ENCODE measurements around the gene ABHD17A.

The ABHD17A gene

DNA sequence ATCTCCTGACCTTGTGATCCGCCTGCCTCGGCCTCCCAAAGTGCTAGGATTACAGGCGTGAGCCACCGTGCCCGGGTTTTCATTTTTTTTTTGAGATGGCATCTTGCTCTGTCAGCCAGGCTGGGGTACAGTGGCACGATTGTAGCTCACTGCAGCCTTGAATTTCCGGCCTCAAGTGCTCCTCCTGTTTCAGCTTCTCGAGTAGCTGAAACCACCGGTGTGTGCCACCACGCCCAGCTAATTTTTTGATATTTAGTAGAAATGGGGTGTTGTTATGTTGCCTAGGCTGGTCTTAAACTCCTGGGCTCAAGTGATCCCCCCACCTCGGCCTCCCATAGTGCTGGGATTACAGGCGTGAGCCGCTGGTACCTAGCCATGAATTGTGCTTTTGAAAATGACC lies 25.8 kb upstream of the ABHD17A start:
- H4K8ac ChIP-seq (ENCODE audit: low read length), result no peak overlapping the region
- no peak overlapping the region for H3K18ac ChIP-seq (ENCODE audit: low read depth in 1 of 2, low read length in 2 of 2)
- H3K23ac ChIP-seq (ENCODE audit: low read length in 2 of 2), result no peak overlapping the region
- H3K4me1 ChIP-seq (ENCODE audit: control insufficient read depth, insufficient read depth, low read depth, low read length), result peaks cover 41% of the 10 kb centered on the region
- no peak overlapping the region for H4K91ac ChIP-seq (ENCODE audit: low read length)
- H3K14ac ChIP-seq (ENCODE audit: low read length in 2 of 2), result no peak overlapping the region
- H3K9ac ChIP-seq (ENCODE audit: low read length), result no peak overlapping the region
- H3K79me1 ChIP-seq (replicated peaks; ENCODE audit: low read length, poor library complexity, severe bottlenecking), result peaks cover 26% of the 10 kb centered on the region
- H3K36me3 ChIP-seq (ENCODE audit: control insufficient read depth in 1 of 2, insufficient read depth in 2 of 2, low read depth in 1 of 2, low read length in 2 of 2), result peaks cover 20 to 65% of the 10 kb centered on the region in 2 experiments
- H2BK120ac ChIP-seq (ENCODE audit: low read depth, low read length), result no peak overlapping the region
- H2BK12ac ChIP-seq (ENCODE audit: low read length in 2 of 2), result no peak overlapping the region
- no peak overlapping the region for H2AK5ac ChIP-seq (ENCODE audit: low read length, severe bottlenecking)
- H2BK15ac ChIP-seq (ENCODE audit: low read depth, poor library complexity, severe bottlenecking), result no peak overlapping the region
- DNase-seq, result no peak
- H2BK5ac ChIP-seq (ENCODE audit: low read depth, low read length, poor library complexity, severe bottlenecking), result no peak overlapping the region
- H3K4ac ChIP-seq (ENCODE audit: low read depth in 1 of 2, low read length in 2 of 2), result no peak overlapping the region
- H3K27me3 ChIP-seq (ENCODE audit: control insufficient read depth in 1 of 2, insufficient read depth in 1 of 2, low read length in 2 of 2), result no peaks in the 10 kb centered on the region
- no peak overlapping the region for H3K4me2 ChIP-seq (ENCODE audit: low read length, poor library complexity, severe bottlenecking)
- no peak overlapping the region for H3K27ac ChIP-seq (ENCODE audit: low read length, poor library complexity, severe bottlenecking)
- no peak overlapping the region for H3K4me3 ChIP-seq (ENCODE audit: insufficient read depth in 1 of 2, low read depth in 1 of 2, low read length in 2 of 2)
- WGBS, result 96% methylated on average over 13 of the region's 13 CpGs
- no peak overlapping the region for H2AFZ ChIP-seq (ENCODE audit: low read depth, low read length)
- H3K9me3 ChIP-seq (ENCODE audit: control insufficient read depth, low read length), result no peaks in the 10 kb centered on the region

DNA sequence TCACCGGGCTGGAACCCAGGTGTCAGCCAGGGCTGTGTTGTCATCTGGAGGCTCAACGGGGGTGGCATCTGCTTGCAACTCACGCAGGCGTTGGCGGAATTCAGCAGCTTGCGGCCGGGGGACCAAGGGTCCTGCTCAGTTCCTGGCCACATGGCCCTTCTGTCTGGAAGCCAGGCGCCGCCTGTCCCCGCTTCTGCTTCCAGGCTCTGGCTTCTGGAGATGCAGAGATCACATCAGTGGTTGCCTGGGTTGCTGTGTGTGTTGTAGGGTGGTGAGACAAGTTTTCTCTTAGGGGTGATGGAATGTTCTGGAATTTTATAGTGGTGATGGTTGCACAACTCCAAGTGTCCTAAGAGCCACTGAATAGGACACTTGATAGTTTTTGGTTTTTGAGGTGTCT lies 24.9 kb upstream of the ABHD17A start:
- H3K4me1 ChIP-seq (ENCODE audit: control insufficient read depth, insufficient read depth, low read depth, low read length), result peaks cover 44% of the 10 kb centered on the region
- H3K9me3 ChIP-seq (ENCODE audit: control insufficient read depth, low read length), result no peaks in the 10 kb centered on the region
- H2AFZ ChIP-seq (ENCODE audit: low read depth, low read length), result no peak overlapping the region
- no peak overlapping the region for H3K14ac ChIP-seq (ENCODE audit: low read length in 2 of 2)
- H2BK120ac ChIP-seq (ENCODE audit: low read depth, low read length), result no peak overlapping the region
- H3K9ac ChIP-seq (ENCODE audit: low read length), result peak overlapping the region; percentile 18
- H3K4me2 ChIP-seq (ENCODE audit: low read length, poor library complexity, severe bottlenecking), result no peak overlapping the region
- WGBS, result 98% methylated on average over 10 of the region's 10 CpGs
- no peak overlapping the region for H2BK5ac ChIP-seq (ENCODE audit: low read depth, low read length, poor library complexity, severe bottlenecking)
- no peak overlapping the region for H4K91ac ChIP-seq (ENCODE audit: low read length)
- peaks cover 23% of the 10 kb centered on the region for H3K79me1 ChIP-seq (replicated peaks; ENCODE audit: low read length, poor library complexity, severe bottlenecking)
- peak; percentile 56 for DNase-seq
- no peak overlapping the region for H4K8ac ChIP-seq (ENCODE audit: low read length)
- H3K36me3 ChIP-seq (ENCODE audit: control insufficient read depth in 1 of 2, insufficient read depth in 2 of 2, low read depth in 1 of 2, low read length in 2 of 2), result peaks cover 17 to 62% of the 10 kb centered on the region in 2 experiments
- H3K27me3 ChIP-seq (ENCODE audit: control insufficient read depth in 1 of 2, insufficient read depth in 1 of 2, low read length in 2 of 2), result no peaks in the 10 kb centered on the region
- H3K4me3 ChIP-seq (ENCODE audit: insufficient read depth in 1 of 2, low read depth in 1 of 2, low read length in 2 of 2), result no peak overlapping the region
- H3K4ac ChIP-seq (ENCODE audit: low read depth in 1 of 2, low read length in 2 of 2), result no peak overlapping the region
- H2BK15ac ChIP-seq (ENCODE audit: low read depth, poor library complexity, severe bottlenecking), result no peak overlapping the region
- no peak overlapping the region for H3K27ac ChIP-seq (ENCODE audit: low read length, poor library complexity, severe bottlenecking)
- H2BK12ac ChIP-seq (ENCODE audit: low read length in 2 of 2), result no peak overlapping the region
- H3K23ac ChIP-seq (ENCODE audit: low read length in 2 of 2), result no peak overlapping the region
- no peak overlapping the region for H2AK5ac ChIP-seq (ENCODE audit: low read length, severe bottlenecking)
- H3K18ac ChIP-seq (ENCODE audit: low read depth in 1 of 2, low read length in 2 of 2), result no peak overlapping the region

DNA sequence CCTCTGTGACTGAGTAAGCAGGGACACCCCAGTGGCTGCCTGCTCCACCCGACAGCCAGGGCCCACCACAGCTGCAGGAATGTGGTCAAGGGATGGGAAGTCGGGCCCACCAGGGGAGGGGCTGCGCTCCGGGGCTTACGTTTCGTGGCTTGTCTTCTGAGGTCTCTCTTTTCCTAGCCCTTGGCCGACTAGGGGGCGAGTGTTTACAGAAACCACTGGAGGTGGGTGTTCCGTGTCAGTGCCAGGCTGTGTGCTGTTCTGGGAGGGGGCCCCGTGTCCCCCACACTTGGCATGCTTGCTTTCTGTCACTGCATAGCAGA lies 24.4 kb upstream of the ABHD17A start:
- Histone ChIP-seq H2BK5ac (ENCODE audit: low read depth, low read length, poor library complexity, severe bottlenecking) (no peak overlapping the region), H3K79me1 (replicated peaks; ENCODE audit: low read length, poor library complexity, severe bottlenecking) (peaks cover 18% of the 10 kb centered on the region), H3K18ac (ENCODE audit: low read depth in 1 of 2, low read length in 2 of 2) (no peak overlapping the region), H3K36me3 (ENCODE audit: control insufficient read depth in 1 of 2, insufficient read depth in 2 of 2, low read depth in 1 of 2, low read length in 2 of 2) (peaks cover 14 to 58% of the 10 kb centered on the region in 2 experiments), H3K4ac (ENCODE audit: low read depth in 1 of 2, low read length in 2 of 2) (no peak overlapping the region), H3K4me2 (ENCODE audit: low read length, poor library complexity, severe bottlenecking) (no peak overlapping the region), H2AK5ac (ENCODE audit: low read length, severe bottlenecking) (no peak overlapping the region), H3K9me3 (ENCODE audit: control insufficient read depth, low read length) (no peaks in the 10 kb centered on the region), H4K91ac (ENCODE audit: low read length) (no peak overlapping the region), H2BK12ac (ENCODE audit: low read length in 2 of 2) (no peak overlapping the region), H3K14ac (ENCODE audit: low read length in 2 of 2) (no peak overlapping the region), H3K23ac (ENCODE audit: low read length in 2 of 2) (no peak overlapping the region), H3K4me1 (ENCODE audit: control insufficient read depth, insufficient read depth, low read depth, low read length) (peaks cover 41% of the 10 kb centered on the region), H2BK120ac (ENCODE audit: low read depth, low read length) (no peak overlapping the region), H2AFZ (ENCODE audit: low read depth, low read length) (no peak overlapping the region), H3K27ac (ENCODE audit: low read length, poor library complexity, severe bottlenecking) (no peak overlapping the region), H4K8ac (ENCODE audit: low read length) (no peak overlapping the region), H3K9ac (ENCODE audit: low read length) (peak overlapping the region; percentile 18), H3K4me3 (ENCODE audit: insufficient read depth in 1 of 2, low read depth in 1 of 2, low read length in 2 of 2) (no peak overlapping the region), H2BK15ac (ENCODE audit: low read depth, poor library complexity, severe bottlenecking) (no peak overlapping the region), H3K27me3 (ENCODE audit: control insufficient read depth in 1 of 2, insufficient read depth in 1 of 2, low read length in 2 of 2) (no peaks in the 10 kb centered on the region)
- WGBS, result 94% methylated on average over 10 of the region's 10 CpGs
- no peak for DNase-seq

DNA sequence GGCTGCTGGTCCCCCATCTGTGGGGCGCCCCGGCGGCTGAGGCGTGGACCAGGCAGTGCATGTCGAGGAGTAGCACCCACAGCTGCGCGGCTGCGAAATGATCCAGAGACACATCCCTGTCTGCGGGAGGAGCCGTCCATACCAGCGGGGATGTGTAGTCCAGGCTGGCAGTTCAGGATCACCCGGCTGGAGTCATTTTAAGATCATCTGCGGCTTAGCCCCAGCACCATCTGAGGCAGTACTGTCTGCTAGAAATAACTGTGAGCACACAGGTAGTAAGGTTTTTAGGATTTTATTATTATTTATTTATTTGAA lies 23.0 kb upstream of the ABHD17A start:
- Histone ChIP-seq H2BK5ac (ENCODE audit: low read depth, low read length, poor library complexity, severe bottlenecking) (no peak overlapping the region), H3K4me1 (ENCODE audit: control insufficient read depth, insufficient read depth, low read depth, low read length) (peaks cover 34% of the 10 kb centered on the region), H3K27me3 (ENCODE audit: control insufficient read depth in 1 of 2, insufficient read depth in 1 of 2, low read length in 2 of 2) (no peaks in the 10 kb centered on the region), H3K79me1 (replicated peaks; ENCODE audit: low read length, poor library complexity, severe bottlenecking) (peaks cover 6% of the 10 kb centered on the region), H3K14ac (ENCODE audit: low read length in 2 of 2) (no peak overlapping the region), H4K8ac (ENCODE audit: low read length) (no peak overlapping the region), H3K4me3 (ENCODE audit: insufficient read depth in 1 of 2, low read depth in 1 of 2, low read length in 2 of 2) (no peak overlapping the region), H2BK15ac (ENCODE audit: low read depth, poor library complexity, severe bottlenecking) (no peak overlapping the region), H3K9me3 (ENCODE audit: control insufficient read depth, low read length) (no peaks in the 10 kb centered on the region), H3K9ac (ENCODE audit: low read length) (no peak overlapping the region), H3K23ac (ENCODE audit: low read length in 2 of 2) (no peak overlapping the region), H3K36me3 (ENCODE audit: control insufficient read depth in 1 of 2, insufficient read depth in 2 of 2, low read depth in 1 of 2, low read length in 2 of 2) (peaks cover 7 to 44% of the 10 kb centered on the region in 2 experiments), H3K18ac (ENCODE audit: low read depth in 1 of 2, low read length in 2 of 2) (no peak overlapping the region), H4K91ac (ENCODE audit: low read length) (no peak overlapping the region), H2AFZ (ENCODE audit: low read depth, low read length) (no peak overlapping the region), H3K4ac (ENCODE audit: low read depth in 1 of 2, low read length in 2 of 2) (no peak overlapping the region), H2BK120ac (ENCODE audit: low read depth, low read length) (no peak overlapping the region), H3K4me2 (ENCODE audit: low read length, poor library complexity, severe bottlenecking) (no peak overlapping the region), H3K27ac (ENCODE audit: low read length, poor library complexity, severe bottlenecking) (no peak overlapping the region), H2AK5ac (ENCODE audit: low read length, severe bottlenecking) (no peak overlapping the region), H2BK12ac (ENCODE audit: low read length in 2 of 2) (no peak overlapping the region)
- 96% methylated on average over 13 of the region's 13 CpGs for WGBS
- DNase-seq, result no peak
